ENCODE data around the gene HDAC7. TPM values are rescaled to one million over a fixed set of nuclear protein-coding genes. Genes with fewer than 3 reads are reported as not detected.

The HDAC7 gene
- total RNA-seq, 2 donors from 2014 or later: 146 to 154 TPM

- H3K9ac ChIP-seq (ENCODE audit: extremely low read depth, low read length, poor library complexity, severe bottlenecking): no peak overlapping the region
- H3K4me3 Mint-ChIP-seq: no peak overlapping the region
- peak; percentile 83 for DNase-seq
- H3K9me3 ChIP-seq (ENCODE audit: control insufficient read depth, low read length): no peaks in the 10 kb centered on the region
- no peaks in the 10 kb centered on the region for H3K9me3 Mint-ChIP-seq
- peak overlapping the region; percentile 48 for H3K27ac Mint-ChIP-seq
- no peak overlapping the region for H3K27ac ChIP-seq (ENCODE audit: low read depth, low read length)
- H3K4me3 ChIP-seq (ENCODE audit: low read length): no peak overlapping the region
- H3K4me1 Mint-ChIP-seq: peaks cover 34% of the 10 kb centered on the region
- 71 to 80% methylated on average over 2 to 5 of the region's 5 CpGs for WGBS, 2 experiments (ENCODE audit: insufficient coverage in 1 of 2, insufficient read length in 1 of 2)
- no peaks in the 10 kb centered on the region for H3K27me3 Mint-ChIP-seq (ENCODE audit: insufficient read depth)
- TF ChIP-seq CTCF (conservative IDR thresholded peaks at IDR 0.05): peak; percentile 73
- no peaks in the 10 kb centered on the region for H3K27me3 ChIP-seq (ENCODE audit: control insufficient read depth, insufficient read depth, low read length, poor library complexity, severe bottlenecking)
- peaks cover 72% of the 10 kb centered on the region for H3K36me3 ChIP-seq (ENCODE audit: control insufficient read depth, insufficient read depth, low read length)
- H3K36me3 Mint-ChIP-seq (ENCODE audit: low read depth): peaks cover 35% of the 10 kb centered on the region
- peaks cover 7% of the 10 kb centered on the region for H3K4me1 ChIP-seq (ENCODE audit: control insufficient read depth, insufficient read depth, low read length)
Observed at GRCh38 chr12:47802312-47802711, 17.4 kb downstream of the HDAC7 start.

- DNase-seq: no peak
- H3K9ac ChIP-seq (ENCODE audit: extremely low read depth, low read length, poor library complexity, severe bottlenecking): no peak overlapping the region
Observed at GRCh38 chr12:47801904-47802246, 17.8 kb downstream of the HDAC7 start.

GRCh38 chr12:47801170-47801903, 18.4 kb downstream of the HDAC7 start:
- H3K4me1 ChIP-seq (ENCODE audit: control insufficient read depth, insufficient read depth, low read length): peaks cover 3% of the 10 kb centered on the region
- no peak overlapping the region for H3K9ac ChIP-seq (ENCODE audit: extremely low read depth, low read length, poor library complexity, severe bottlenecking)
- H3K9me3 ChIP-seq (ENCODE audit: control insufficient read depth, low read length): no peaks in the 10 kb centered on the region
- H3K4me3 ChIP-seq (ENCODE audit: low read length): no peak overlapping the region
- H3K4me1 Mint-ChIP-seq: peaks cover 27% of the 10 kb centered on the region
- H3K27me3 ChIP-seq (ENCODE audit: control insufficient read depth, insufficient read depth, low read length, poor library complexity, severe bottlenecking): no peaks in the 10 kb centered on the region
- TF ChIP-seq CTCF (conservative IDR thresholded peaks at IDR 0.05): no peak
- WGBS, 2 experiments (ENCODE audit: insufficient coverage in 1 of 2, insufficient read length in 1 of 2): 94 to 98% methylated on average over 5 of the region's 7 CpGs
- peaks cover 78% of the 10 kb centered on the region for H3K36me3 ChIP-seq (ENCODE audit: control insufficient read depth, insufficient read depth, low read length)
- H3K27ac Mint-ChIP-seq: peak overlapping the region; percentile 13
- H3K9me3 Mint-ChIP-seq: no peaks in the 10 kb centered on the region
- no peak overlapping the region for H3K4me3 Mint-ChIP-seq
- no peak for DNase-seq
- H3K27ac ChIP-seq (ENCODE audit: low read depth, low read length): no peak overlapping the region
- H3K27me3 Mint-ChIP-seq (ENCODE audit: insufficient read depth): no peaks in the 10 kb centered on the region
- H3K36me3 Mint-ChIP-seq (ENCODE audit: low read depth): peaks cover 39% of the 10 kb centered on the region

More at GRCh38 chr12:47801904-47802246, 17.8 kb downstream of the HDAC7 start:
- Mint-ChIP-seq H3K9me3 (no peaks in the 10 kb centered on the region), H3K4me3 (no peak overlapping the region), H3K27me3 (ENCODE audit: insufficient read depth) (no peaks in the 10 kb centered on the region), H3K27ac (peak overlapping the region; percentile 48), H3K4me1 (peaks cover 30% of the 10 kb centered on the region), H3K36me3 (ENCODE audit: low read depth) (peaks cover 39% of the 10 kb centered on the region)
- no peaks in the 10 kb centered on the region for H3K9me3 ChIP-seq (ENCODE audit: control insufficient read depth, low read length)
- H3K4me1 ChIP-seq (ENCODE audit: control insufficient read depth, insufficient read depth, low read length): peaks cover 5% of the 10 kb centered on the region
- no peaks in the 10 kb centered on the region for H3K27me3 ChIP-seq (ENCODE audit: control insufficient read depth, insufficient read depth, low read length, poor library complexity, severe bottlenecking)
- 93 to 100% methylated on average over 3 to 9 of the region's 9 CpGs for WGBS, 2 experiments (ENCODE audit: insufficient coverage in 1 of 2, insufficient read length in 1 of 2)
- H3K36me3 ChIP-seq (ENCODE audit: control insufficient read depth, insufficient read depth, low read length): peaks cover 74% of the 10 kb centered on the region
- H3K4me3 ChIP-seq (ENCODE audit: low read length): no peak overlapping the region
- H3K27ac ChIP-seq (ENCODE audit: low read depth, low read length): no peak overlapping the region
- TF ChIP-seq CTCF (conservative IDR thresholded peaks at IDR 0.05): no peak

Data from endodermal cell (in vitro differentiated cells).